Activated CD8-positive, alpha-beta memory T cell treated with anti-CD3 and anti-CD28 coated beads, Interleukin-2, amount 50 U/mL, for 1 hour (primary cell): ENCODE measurements around the gene XPNPEP1.
A peak's percentile ranks its signal among the peaks of the same experiment; 100 is the strongest.
"Not testable (repeated sequence)": the region's sequence is repeated elsewhere in the genome, so short reads cannot be mapped to it uniquely, and the experiment has no call there.

Source experiments
- DNase-seq: peaks from one replicate; pipeline ENCODE4 v3.0.0-alpha.2; 2020; ENCODE audit errors: extremely low read depth

The XPNPEP1 gene

GRCh38 chr10:109924087-109924486 is 776 bp upstream of the XPNPEP1 start:
- no peak for DNase-seq

- DNase-seq: no peak
Observed at GRCh38 chr10:109922358-109922975, 844 bp downstream of the XPNPEP1 start.

- no peak for DNase-seq
Observed at GRCh38 chr10:109920016-109920415, 3.3 kb downstream of the XPNPEP1 start.

GRCh38 chr10:109919220-109919619 is 4.1 kb downstream of the XPNPEP1 start:
- DNase-seq: no peak

GRCh38 chr10:109918707-109919106 is 4.6 kb downstream of the XPNPEP1 start:
- DNase-seq: not testable (repeated sequence)

- DNase-seq: no peak
Observed at GRCh38 chr10:109915566-109915965, 7.7 kb downstream of the XPNPEP1 start.

- peak; percentile 45 for DNase-seq
Observed at GRCh38 chr10:109914966-109915365, 8.3 kb downstream of the XPNPEP1 start.

GRCh38 chr10:109913306-109913892 is 9.9 kb downstream of the XPNPEP1 start:
- DNase-seq: no peak

GRCh38 chr10:109912335-109913281 is 10.7 kb downstream of the XPNPEP1 start:
- no peak for DNase-seq

- DNase-seq: no peak
Observed at GRCh38 chr10:109911903-109912302, 11.4 kb downstream of the XPNPEP1 start.

- DNase-seq: no peak
Observed at GRCh38 chr10:109906316-109906715, 17.0 kb downstream of the XPNPEP1 start.

- no peak for DNase-seq
Observed at GRCh38 chr10:109904397-109904796, 18.9 kb downstream of the XPNPEP1 start.

- no peak for DNase-seq
Observed at GRCh38 chr10:109902992-109903947, 20.0 kb downstream of the XPNPEP1 start.

GRCh38 chr10:109899356-109900331 is 23.7 kb downstream of the XPNPEP1 start:
- no peak for DNase-seq

GRCh38 chr10:109898666-109899355 is 24.5 kb downstream of the XPNPEP1 start:
- DNase-seq: no peak

GRCh38 chr10:109898007-109898406 is 25.3 kb downstream of the XPNPEP1 start:
- DNase-seq: no peak

GRCh38 chr10:109895848-109896247 is 27.5 kb downstream of the XPNPEP1 start:
- DNase-seq: no peak

GRCh38 chr10:109895095-109895818 is 28.1 kb downstream of the XPNPEP1 start:
- DNase-seq: no peak

GRCh38 chr10:109894516-109894915 is 28.8 kb downstream of the XPNPEP1 start:
- DNase-seq: no peak
